OCI-LY7 (cell line): ENCODE data around the gene SERPINA3. TPM values are rescaled to one million over a fixed set of nuclear protein-coding genes. Genes with fewer than 3 reads are reported as not detected.

Experiments used
- BruUV-seq: library from RNA; stranded (reverse); fragments of 400-500 nt; replicated peaks from 2 replicates; lab custom pipeline; 2021; lab: Mats Ljungman, UMichigan
- CTCF ChIA-PET: fragments of 300-600 bp; sonication (Branson Sonifier 250); formaldehyde crosslinking; loops from one replicate; lab custom pipeline; 2022; ENCODE audit warnings: antibody characterized with exemption; ENCODE audit not compliant: unreplicated experiment; lab: Charles Lee
- POLR2A ChIA-PET: fragments of 300-600 bp; sonication (Branson Sonifier 250); formaldehyde crosslinking; loops from one replicate; lab custom pipeline; 2022; ENCODE audit warnings: antibody characterized with exemption; lab: Charles Lee
- DNase-seq: peaks from one replicate; pipeline ENCODE4 v3.0.0-alpha.2; 2015; ENCODE audit warnings: low spot score
- H2AFZ ChIP-seq: fragments of 200-600 bp; sonication (generic), shearing (Covaris generic); 2 replicates; pipeline ENCODE4 v1.6.1; 2014; ENCODE audit warnings: mild to moderate bottlenecking, antibody characterized with exemption, low read length, moderate library complexity
- H3K27ac ChIP-seq: fragments of 200-600 bp; sonication (generic); 2 replicates; pipeline ENCODE4 v1.5.1; 2014; ENCODE audit warnings: mixed run types, low read depth, mild to moderate bottlenecking, moderate library complexity, low read length, inconsistent platforms; ENCODE audit not compliant: poor library complexity, severe bottlenecking
- H3K36me3 ChIP-seq: fragments of 200-600 bp; sonication (generic); 2 replicates; pipeline ENCODE4 v1.6.1; 2014; ENCODE audit warnings: mild to moderate bottlenecking, antibody characterized with exemption, low read length, moderate library complexity, mixed read lengths; ENCODE audit not compliant: insufficient read depth
- H3K4me1 ChIP-seq: fragments of 200-600 bp; sonication (generic); 2 replicates; pipeline ENCODE4 v1.5.1; 2014; ENCODE audit warnings: mild to moderate bottlenecking, low read length; ENCODE audit not compliant: insufficient read depth, poor library complexity, severe bottlenecking
- H3K4me2 ChIP-seq: fragments of 200-600 bp; sonication (generic); 2 replicates; pipeline ENCODE4 v1.6.1; 2014; ENCODE audit warnings: mild to moderate bottlenecking, low read length
- H3K4me3 ChIP-seq: fragments of 200-600 bp; sonication (generic); 2 replicates; pipeline ENCODE4 v1.5.1; 2014; ENCODE audit warnings: mild to moderate bottlenecking, low read depth, low read length; ENCODE audit not compliant: poor library complexity, severe bottlenecking
- H3K79me2 ChIP-seq: fragments of 200-600 bp; sonication (generic); 2 replicates; pipeline ENCODE4 v1.6.1; 2016; ENCODE audit warnings: low read depth, mild to moderate bottlenecking, low read length, moderate library complexity, mixed read lengths; ENCODE audit not compliant: insufficient read depth
- H3K9me2 ChIP-seq: fragments of 200-600 bp; sonication (generic); 2 replicates; pipeline ENCODE4 v1.6.1; 2016; ENCODE audit warnings: mild to moderate bottlenecking, low read length, mixed read lengths; ENCODE audit not compliant: insufficient read depth
- H3K9me3 ChIP-seq: fragments of 200-600 bp; sonication (generic); 2 replicates; pipeline ENCODE4 v1.6.1; 2014; ENCODE audit warnings: mild to moderate bottlenecking, mixed run types, low read length, mixed read lengths
- H4K20me1 ChIP-seq: fragments of 200-600 bp; sonication (generic); 2 replicates; pipeline ENCODE4 v1.6.1; 2014; ENCODE audit warnings: mild to moderate bottlenecking, antibody characterized with exemption, low read length, moderate library complexity, mixed read lengths; ENCODE audit not compliant: insufficient read depth
- CTCF ChIP-seq: fragments of 200-600 bp; sonication (generic); conservative IDR thresholded peaks from 2 replicates; pipeline ENCODE4 v1.5.1; 2014; ENCODE audit warnings: mild to moderate bottlenecking, antibody characterized with exemption, low read length, moderate library complexity, mixed read lengths
- EZH2phosphoT487 ChIP-seq: fragments of 200-600 bp; sonication (generic); IDR thresholded peaks from 2 replicates; pipeline ENCODE4 v1.6.1; 2018; ENCODE audit warnings: low read depth, borderline replicate concordance, mild to moderate bottlenecking, mixed run types, antibody characterized with exemption, low read length, moderate library complexity, mixed read lengths
- intact Hi-C: fragments of 100-400 bp; cut with micrococcal nuclease; formaldehyde crosslinking; loops from one replicate; pipeline ENCODE4 v1.10.0; 2022; ENCODE audit not compliant: unreplicated experiment
- total RNA-seq, 2 experiments: library from RNA; depleted of rRNA in 1 of 2; stranded (reverse); fragments of >200 nt in 1 of 2; shearing (Covaris generic) in 1 of 2; gene quantifications; 2 replicates each; pipeline ENCODE4 v1.2.3, GENCODE V29; 2014 to 2022

The SERPINA3 gene
- total RNA-seq, 2 experiments from 2014 or later: not detected

GRCh38 chr14:94613720-94614644, 1.8 kb downstream of the SERPINA3 start:
- TF ChIP-seq CTCF: no peak
- TF ChIP-seq EZH2phosphoT487: no peak
- Histone ChIP-seq H3K79me2 (no peaks in the 10 kb centered on the region), H3K9me2 (no peaks in the 10 kb centered on the region), H3K4me2 (no peak overlapping the region), H3K4me3 (no peak overlapping the region), H3K27ac (no peak overlapping the region), H3K9me3 (peaks cover 14% of the 10 kb centered on the region; the same call in 1 of the 2 replicates), H3K4me1 (no peaks in the 10 kb centered on the region), H3K36me3 (no peaks in the 10 kb centered on the region), H4K20me1 (no peaks in the 10 kb centered on the region), H2AFZ (no peak overlapping the region)
- BruUV-seq: no TSS peak
- POLR2A ChIA-PET: no interaction called here
- no peak for DNase-seq
- CTCF ChIA-PET: no interaction called here
- intact Hi-C loops: no loop called here

GRCh38 chr14:94614802-94615201, 2.6 kb downstream of the SERPINA3 start:
- ChIA-PET POLR2A (no interaction called here), CTCF (no interaction called here)
- Histone ChIP-seq H2AFZ (no peak overlapping the region), H3K79me2 (no peaks in the 10 kb centered on the region), H3K4me2 (no peak overlapping the region), H3K9me3 (peaks cover 14% of the 10 kb centered on the region; the same call in 1 of the 2 replicates), H3K9me2 (no peaks in the 10 kb centered on the region), H4K20me1 (no peaks in the 10 kb centered on the region), H3K4me3 (no peak overlapping the region), H3K36me3 (no peaks in the 10 kb centered on the region), H3K4me1 (no peaks in the 10 kb centered on the region), H3K27ac (no peak overlapping the region)
- TF ChIP-seq CTCF (no peak), EZH2phosphoT487 (no peak)
- intact Hi-C loops: no loop called here
- BruUV-seq: no TSS peak
- no peak for DNase-seq

GRCh38 chr14:94615254-94615653, 3.1 kb downstream of the SERPINA3 start:
- Histone ChIP-seq H3K36me3 (no peaks in the 10 kb centered on the region), H3K4me1 (no peaks in the 10 kb centered on the region), H4K20me1 (no peaks in the 10 kb centered on the region), H3K79me2 (no peaks in the 10 kb centered on the region), H2AFZ (no peak overlapping the region), H3K4me3 (no peak overlapping the region), H3K4me2 (no peak overlapping the region), H3K9me2 (no peaks in the 10 kb centered on the region), H3K27ac (no peak overlapping the region), H3K9me3 (peaks cover 14% of the 10 kb centered on the region; the same call in 1 of the 2 replicates)
- intact Hi-C loops: no loop called here
- POLR2A ChIA-PET: interaction anchor here (0.5 kb wide), 1 partner anchor 1385 kb away, joined by 4 read pairs; no protein-coding TSS in a partner anchor
- CTCF ChIA-PET: no interaction called here
- DNase-seq: no peak
- TF ChIP-seq EZH2phosphoT487 (no peak), CTCF (no peak)
- BruUV-seq: no TSS peak
